Stimulated activated CD4-positive, alpha-beta T cell treated with anti-CD3 and anti-CD28 coated beads, Interleukin-2, amount 100 ng/mL, for 4 hours (primary cell): Measurements from ENCODE around the gene GRID2IP.

Experiments
- DNase-seq: peaks from one replicate; pipeline ENCODE4 v3.0.0-alpha.2; 2020; ENCODE audit warnings: low read depth

The GRID2IP gene

DNA sequence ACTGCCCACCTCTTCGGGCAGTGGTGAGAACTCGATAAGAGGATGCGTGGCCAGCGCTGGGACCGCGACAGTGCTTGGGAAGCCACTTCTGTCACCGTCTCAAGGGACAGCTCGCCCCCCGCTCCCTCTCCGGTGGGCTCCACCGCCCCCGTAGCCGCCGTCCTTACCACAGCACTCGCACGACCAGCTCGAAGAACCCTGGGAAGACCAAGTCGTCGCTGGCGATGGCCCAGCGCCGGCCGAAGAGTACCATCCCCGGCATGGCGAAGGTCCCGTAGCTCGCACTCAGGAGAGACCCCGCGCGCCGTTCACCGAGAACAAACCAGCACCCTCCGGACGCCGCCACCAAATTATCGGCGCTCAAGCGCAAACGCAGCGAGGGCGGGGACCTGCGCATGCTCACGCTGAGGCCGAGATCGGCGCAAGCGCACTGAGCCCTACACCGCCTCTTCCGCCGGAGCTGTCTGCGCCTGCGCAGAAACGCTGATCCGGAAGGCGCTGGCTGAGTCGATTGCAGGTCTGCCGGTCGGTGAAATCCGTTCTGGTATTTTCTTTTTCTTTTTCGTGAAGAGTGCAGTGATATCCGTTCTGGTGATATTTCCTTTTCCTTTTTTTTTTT, 103.6 kb downstream of the GRID2IP start, which contains the start of gene DAGLB:
Gene DAGLB (minus strand): TSS at position 374 of the 619 bp plus-strand sequence. CDS start 112 bp downstream, at position 262.
- peak; percentile 92 for DNase-seq
